ENCODE data around the gene PDE5A. TPM values are rescaled to one million over a fixed set of nuclear protein-coding genes. Genes with fewer than 3 reads are reported as not detected.
"Not testable (repeated sequence)": the region's sequence is repeated elsewhere in the genome, so short reads cannot be mapped to it uniquely, and the experiment has no call there.

PDE5A gene
- total RNA-seq, 2 donors from 2014 or later = 12.5 to 31.9 TPM

DNA sequence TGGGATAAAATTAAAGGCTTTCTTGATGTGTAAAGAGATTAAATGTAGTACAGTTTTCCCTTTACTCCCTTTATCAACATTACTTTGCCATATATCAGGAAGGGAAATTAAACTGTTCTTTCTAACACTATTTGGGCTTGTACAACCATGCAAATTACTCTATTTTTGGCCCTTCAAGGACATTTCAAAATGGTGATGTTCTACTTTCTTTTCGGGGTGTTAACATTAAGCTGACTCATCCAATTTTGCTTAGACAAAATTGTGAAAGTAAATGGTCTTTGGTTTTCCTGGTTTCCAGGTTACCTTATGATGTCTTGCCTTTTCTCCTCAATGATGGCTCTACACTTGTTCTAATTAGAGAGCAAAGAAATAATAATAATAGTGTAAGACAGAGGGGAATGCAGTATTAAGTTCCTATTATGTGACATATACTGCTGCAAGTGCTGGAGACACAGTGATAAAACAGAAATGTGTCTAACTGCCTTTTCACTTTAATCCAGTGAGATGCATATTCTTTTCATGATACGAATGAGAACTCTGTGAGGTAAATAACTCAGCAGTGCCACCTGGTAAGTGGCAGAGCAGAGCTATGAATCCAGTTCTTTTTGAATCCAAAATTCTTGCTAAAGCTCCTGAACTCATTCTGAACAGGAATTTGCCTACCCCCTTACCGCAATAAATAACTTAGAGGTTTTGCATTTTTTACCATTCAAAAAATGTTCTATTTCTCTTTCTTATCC is 35.7 kb upstream of the PDE5A start:
- no peaks in the 10 kb centered on the region for H3K4me1 ChIP-seq
- no peaks in the 10 kb centered on the region for H3K9me3 ChIP-seq
- TF ChIP-seq, protein P1, sequence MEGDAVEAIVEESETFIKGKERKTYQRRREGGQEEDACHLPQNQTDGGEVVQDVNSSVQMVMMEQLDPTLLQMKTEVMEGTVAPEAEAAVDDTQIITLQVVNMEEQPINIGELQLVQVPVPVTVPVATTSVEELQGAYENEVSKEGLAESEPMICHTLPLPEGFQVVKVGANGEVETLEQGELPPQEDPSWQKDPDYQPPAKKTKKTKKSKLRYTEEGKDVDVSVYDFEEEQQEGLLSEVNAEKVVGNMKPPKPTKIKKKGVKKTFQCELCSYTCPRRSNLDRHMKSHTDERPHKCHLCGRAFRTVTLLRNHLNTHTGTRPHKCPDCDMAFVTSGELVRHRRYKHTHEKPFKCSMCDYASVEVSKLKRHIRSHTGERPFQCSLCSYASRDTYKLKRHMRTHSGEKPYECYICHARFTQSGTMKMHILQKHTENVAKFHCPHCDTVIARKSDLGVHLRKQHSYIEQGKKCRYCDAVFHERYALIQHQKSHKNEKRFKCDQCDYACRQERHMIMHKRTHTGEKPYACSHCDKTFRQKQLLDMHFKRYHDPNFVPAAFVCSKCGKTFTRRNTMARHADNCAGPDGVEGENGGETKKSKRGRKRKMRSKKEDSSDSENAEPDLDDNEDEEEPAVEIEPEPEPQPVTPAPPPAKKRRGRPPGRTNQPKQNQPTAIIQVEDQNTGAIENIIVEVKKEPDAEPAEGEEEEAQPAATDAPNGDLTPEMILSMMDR (IDR thresholded peaks at IDR 0.05) = no peak
- TF ChIP-seq POLR2A (IDR thresholded peaks at IDR 0.05) = no peak
- H3K27me3 ChIP-seq = no peaks in the 10 kb centered on the region
- H3K27ac ChIP-seq = no peak overlapping the region
- intact Hi-C loops (cut with DNase I) = no loop called here
- no peaks in the 10 kb centered on the region for H3K36me3 ChIP-seq (replicated peaks in 1 of 2; ENCODE audit: insufficient read depth in 1 of 2, low read depth in 2 of 2)
- 53 to 60% methylated on average over 3 of the region's 3 CpGs for WGBS, 2 donors
- no peak for DNase-seq
- no peak for ATAC-seq
- no peak overlapping the region for H3K4me3 ChIP-seq

- Histone ChIP-seq H3K27ac (peak overlapping the region in 2 of 4 donors; percentile 45 to 47), H3K4me1 (no peaks in the 10 kb centered on the region), H3K4me3 (no peak overlapping the region), H3K36me3 (replicated peaks in 1 of 2; ENCODE audit: insufficient read depth in 1 of 2, low read depth in 2 of 2) (no peaks in the 10 kb centered on the region), H3K9me3 (no peaks in the 10 kb centered on the region), H3K27me3 (no peaks in the 10 kb centered on the region)
- DNase-seq (no peak), ATAC-seq (no peak)
- TF ChIP-seq, protein P1 (IDR thresholded peaks at IDR 0.05) = no peak
- TF ChIP-seq POLR2A (IDR thresholded peaks at IDR 0.05) = no peak
- WGBS, 2 donors = 35 to 42% methylated on average over 1 of the region's 1 CpG
- intact Hi-C loops (cut with DNase I) = no loop called here
Measured at GRCh38 chr4:119663160-119663788, 34.7 kb upstream of the PDE5A start.

GRCh38 chr4:119662612-119663011 is 34.0 kb upstream of the PDE5A start:
- H3K9me3 ChIP-seq; H3K36me3 ChIP-seq (replicated peaks in 1 of 2; ENCODE audit: insufficient read depth in 1 of 2, low read depth in 2 of 2); ATAC-seq; H3K4me3 ChIP-seq; H3K27me3 ChIP-seq; H3K4me1 ChIP-seq; intact Hi-C loops (cut with DNase I); DNase-seq: not testable (repeated sequence)
- 47 to 91% methylated on average over 2 of the region's 2 CpGs for WGBS, 2 donors
- H3K27ac ChIP-seq = peak overlapping the region in 1 of 4 donors; percentile 45

DNA sequence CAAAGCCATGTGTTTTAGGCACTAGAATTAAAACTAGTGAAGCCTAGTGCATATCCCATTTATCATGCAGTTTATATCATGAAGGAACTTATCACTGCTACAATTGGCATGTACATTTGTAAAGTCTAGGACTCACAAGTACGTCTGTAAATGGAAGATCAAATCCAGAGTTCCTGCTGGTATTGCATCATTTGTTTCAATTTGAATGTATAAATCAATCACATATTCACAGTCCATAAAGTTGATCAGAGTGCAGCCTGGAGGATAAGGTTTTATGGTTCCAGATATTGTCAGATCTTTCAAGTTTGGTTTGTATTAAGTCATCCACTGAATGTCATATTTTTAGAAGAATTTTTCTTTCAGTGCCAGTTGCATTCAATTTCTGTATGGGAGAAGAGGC is 32.6 kb upstream of the PDE5A start:
- intact Hi-C loops (cut with DNase I) = no loop called here
- WGBS, 2 donors = 24 to 45% methylated on average over 1 of the region's 1 CpG
- Histone ChIP-seq H3K9me3 (no peaks in the 10 kb centered on the region), H3K36me3 (replicated peaks in 1 of 2; ENCODE audit: insufficient read depth in 1 of 2, low read depth in 2 of 2) (no peaks in the 10 kb centered on the region), H3K4me3 (no peak overlapping the region), H3K27me3 (no peaks in the 10 kb centered on the region), H3K4me1 (no peaks in the 10 kb centered on the region), H3K27ac (no peak overlapping the region)
- ATAC-seq (no peak), DNase-seq (no peak)
- TF ChIP-seq, protein P1 (IDR thresholded peaks at IDR 0.05) = no peak
- no peak for TF ChIP-seq POLR2A (IDR thresholded peaks at IDR 0.05)

DNA sequence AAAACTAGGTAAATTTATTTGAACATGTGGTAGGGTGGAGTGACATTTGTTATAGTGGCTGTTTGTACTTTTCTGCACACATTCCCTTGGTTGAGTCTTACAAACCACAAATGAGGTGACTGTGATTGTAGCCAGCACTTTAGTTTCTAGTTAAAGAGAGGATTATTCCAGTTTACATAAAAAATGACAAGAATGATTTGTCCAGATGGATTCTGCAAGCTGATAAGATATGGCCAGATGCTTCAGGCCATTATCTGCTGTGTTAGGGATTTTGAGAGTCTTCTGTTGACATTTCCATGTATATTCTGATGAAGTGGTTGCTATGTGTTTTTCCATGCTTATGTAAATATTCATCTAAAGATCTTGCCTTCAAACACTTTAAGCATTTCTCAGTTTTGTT is 31.0 kb upstream of the PDE5A start:
- Histone ChIP-seq H3K9me3 (no peaks in the 10 kb centered on the region), H3K27ac (no peak overlapping the region), H3K4me1 (no peaks in the 10 kb centered on the region), H3K4me3 (no peak overlapping the region), H3K36me3 (replicated peaks in 1 of 2; ENCODE audit: insufficient read depth in 1 of 2, low read depth in 2 of 2) (no peaks in the 10 kb centered on the region), H3K27me3 (no peaks in the 10 kb centered on the region)
- DNase-seq (no peak), ATAC-seq (no peak)
- TF ChIP-seq POLR2A (IDR thresholded peaks at IDR 0.05) = no peak
- TF ChIP-seq, protein P1 (IDR thresholded peaks at IDR 0.05) = no peak
- intact Hi-C loops (cut with DNase I) = no loop called here
